Fibroblast of lung (primary cell): ENCODE data around the gene CREBRF.

Experiments
- CTCF ChIP-seq, 2 donors: IDR thresholded peaks in 1 of 2; conservative IDR thresholded peaks in 1 of 2; 1 replicate in 1 of 2; 2 replicates in 1 of 2; pipeline ENCODE4 v1.5.1; 2011 to 2012; ENCODE audit warnings: low read length in 2 of 2, control low read depth in 1 of 2, inconsistent platforms in 1 of 2, low read depth in 1 of 2, mild to moderate bottlenecking in 1 of 2
- EZH2 ChIP-seq: IDR thresholded peaks from 2 replicates; pipeline ENCODE4 v1.5.1; 2012; ENCODE audit warnings: low read length, control low read depth, mild to moderate bottlenecking; ENCODE audit errors: missing control alignments

GRCh38 chr5:173158366-173158765, 102.2 kb downstream of the CREBRF start:
- TF ChIP-seq CTCF (conservative IDR thresholded peaks at IDR 0.05 in 1 of 2, IDR thresholded peaks at IDR 0.05 in 1 of 2; ENCODE audit: low read depth in 1 of 2, low read length in 2 of 2) (no peak), EZH2 (no peak)
